NCI-H526 treated with DMSO at 0.1 percent for 48 hours (cell line): ENCODE results near the gene DAB2.
"Not testable (repeated sequence)": the region's sequence is repeated elsewhere in the genome, so short reads cannot be mapped to it uniquely, and the experiment has no call there.

Experiments
- DNase-seq: peaks from one replicate; lab custom pipeline; 2025; lab: John Stamatoyannopoulos, UW

The DAB2 gene

DNA sequence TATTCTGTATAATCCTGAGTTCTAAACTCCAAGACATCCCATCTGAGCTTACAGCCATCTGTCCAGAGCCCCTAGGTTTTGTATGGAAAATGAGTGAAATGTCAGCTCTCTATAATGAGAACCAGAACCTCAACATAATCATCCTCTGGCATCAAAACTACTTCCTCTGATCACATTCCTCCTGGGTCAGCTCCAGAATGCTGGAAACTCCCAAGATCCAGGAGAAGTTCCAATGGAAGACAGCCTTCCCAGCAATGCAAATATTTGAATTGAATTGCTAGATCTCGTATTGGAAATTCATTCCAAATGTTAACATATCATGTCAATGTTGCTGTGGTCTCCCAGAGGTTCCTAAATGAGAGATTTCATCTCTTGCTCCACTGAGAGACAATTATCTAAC lies 84.3 kb downstream of the DAB2 start:
- DNase-seq = no peak

DNA sequence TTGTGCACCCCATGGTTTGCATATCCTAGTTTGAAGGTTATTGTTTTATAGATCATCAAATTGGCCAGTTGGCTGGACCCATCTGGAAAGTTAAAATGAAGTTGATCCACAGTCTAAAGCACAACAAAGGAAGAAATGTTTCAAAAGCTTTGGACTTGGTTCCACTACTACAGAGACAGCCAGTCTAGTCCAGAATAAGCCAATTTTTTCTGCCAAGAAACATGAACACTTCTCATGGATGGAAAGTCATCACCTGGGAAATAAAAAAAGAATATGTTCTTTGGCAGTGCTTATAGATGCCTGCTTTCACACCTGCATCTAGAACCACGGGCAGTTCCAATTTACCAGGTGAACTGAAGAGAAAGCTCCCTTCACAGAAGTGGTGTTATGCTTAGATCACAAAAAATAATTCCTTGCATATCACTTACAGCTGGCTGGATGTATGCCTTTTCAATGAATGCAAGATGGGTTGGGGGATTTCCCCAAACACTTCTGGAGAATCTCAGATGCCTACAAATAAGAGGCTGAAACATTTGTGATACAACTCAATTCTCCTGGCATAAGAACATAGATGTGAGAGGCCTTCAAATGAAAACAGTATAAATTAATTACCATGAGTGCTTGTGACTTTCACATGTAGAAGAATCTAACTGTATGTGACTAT lies 87.4 kb downstream of the DAB2 start:
- no peak for DNase-seq

DNA sequence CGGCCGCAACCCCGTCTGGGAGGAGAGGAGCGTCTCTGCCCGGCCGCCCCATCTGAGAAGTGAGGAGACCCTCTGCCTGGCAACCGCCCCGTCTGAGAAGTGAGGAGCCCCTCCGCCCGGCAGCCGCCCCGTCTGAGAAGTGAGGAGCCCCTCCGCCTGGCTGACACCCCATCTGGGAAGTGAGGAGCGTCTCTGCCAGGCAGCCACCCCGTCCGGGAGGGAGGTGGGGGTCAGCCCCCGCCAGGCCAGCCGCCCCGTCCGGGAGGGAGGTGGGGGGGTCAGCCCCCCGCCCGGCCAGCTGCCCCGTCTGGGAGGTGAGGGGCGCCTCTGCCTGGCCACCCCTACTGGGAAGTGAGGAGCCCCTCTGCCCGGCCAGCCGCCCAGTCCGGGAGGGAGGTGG lies 90.5 kb downstream of the DAB2 start:
- not testable (repeated sequence) for DNase-seq

GRCh38 chr5:39333104-39333503 lies 91.7 kb downstream of the DAB2 start:
- DNase-seq = no peak

DNA sequence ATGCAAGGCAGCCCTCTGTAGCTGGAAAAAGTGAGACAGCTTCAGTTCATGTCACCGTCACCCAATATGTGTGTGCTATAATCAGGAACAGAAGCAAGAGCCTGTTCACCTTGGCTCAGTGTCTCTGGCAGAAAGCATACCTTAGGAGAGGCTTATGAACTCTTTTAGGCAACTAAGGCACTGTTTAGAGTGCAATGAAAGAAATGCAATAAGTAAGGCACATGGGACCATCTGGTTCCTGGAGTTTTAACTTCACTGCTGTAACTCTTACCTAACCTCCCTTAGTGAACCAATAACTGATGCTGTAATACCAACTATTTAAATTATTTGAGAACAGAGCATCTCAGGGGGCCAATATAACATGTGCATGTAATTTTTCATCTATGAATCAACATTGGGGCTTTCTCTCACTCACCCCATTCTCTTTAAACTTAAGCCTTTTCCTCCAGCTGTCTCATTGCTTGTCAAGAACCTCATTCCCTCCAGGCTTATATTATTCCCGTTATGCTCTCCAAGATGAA lies 92.9 kb downstream of the DAB2 start:
- DNase-seq = no peak

DNA sequence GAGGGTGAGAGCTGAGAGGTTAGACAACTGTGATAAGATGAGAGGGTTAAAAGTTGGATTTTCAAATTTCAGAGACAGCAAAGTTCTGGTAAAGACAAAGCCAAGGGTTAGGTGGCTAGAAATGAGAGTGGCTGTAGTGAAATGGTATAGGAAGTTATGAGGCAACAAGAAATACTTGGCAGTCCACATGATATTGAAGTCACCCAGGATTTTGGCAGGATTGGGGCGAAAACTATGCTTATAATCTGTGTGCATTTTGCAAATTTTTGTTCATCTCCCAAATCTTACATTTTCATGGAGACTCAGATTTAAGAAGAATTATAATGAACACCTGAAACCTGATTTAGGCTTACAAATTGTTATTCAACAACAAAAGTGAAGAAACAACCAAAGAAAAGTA lies 96.0 kb downstream of the DAB2 start:
- no peak for DNase-seq

DNA sequence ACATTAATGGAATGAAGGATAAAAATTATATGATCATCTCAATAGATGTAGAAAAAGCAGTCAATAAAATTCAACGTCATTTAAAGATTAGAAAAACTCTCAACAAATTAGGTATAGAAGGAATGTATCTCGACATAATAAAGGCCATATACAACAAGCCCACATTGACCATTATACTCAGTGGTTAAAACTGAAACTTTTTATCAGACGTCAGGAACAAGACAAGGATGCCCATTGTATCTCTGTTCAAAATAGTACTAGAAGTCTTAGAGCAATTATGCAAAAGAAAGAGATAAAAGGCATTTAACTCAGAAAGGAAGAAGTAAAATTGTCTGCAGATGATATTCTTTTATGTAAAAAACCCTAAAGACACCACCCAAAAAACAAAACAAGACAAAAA lies 101.2 kb downstream of the DAB2 start:
- no peak for DNase-seq
